Bronchial epithelial cell (primary cell): ENCODE data around the gene DNM1. TPM values are rescaled to one million over a fixed set of nuclear protein-coding genes. Genes with fewer than 3 reads are reported as not detected.

ENCODE experiments used
- DNase-seq: peaks from one replicate; pipeline ENCODE4 v3.0.0-alpha.2; 2010; ENCODE audit warnings: low read depth
- FAIRE-seq: peaks from 2 replicates; lab custom pipeline; 2011; peaks lifted over from hg19 to GRCh38; lab: Jason Lieb, UNC
- H3K27me3 ChIP-seq: 2 replicates; pipeline ENCODE4 v1.5.1; 2011; ENCODE audit warnings: low read length; ENCODE audit not compliant: control insufficient read depth, insufficient read depth
- H3K36me3 ChIP-seq: 2 replicates; pipeline ENCODE4 v1.5.1; 2011; ENCODE audit warnings: low read length; ENCODE audit not compliant: control insufficient read depth, insufficient read depth
- H3K4me3 ChIP-seq: 2 replicates; pipeline ENCODE4 v1.5.1; 2011; ENCODE audit warnings: mild to moderate bottlenecking, low read depth, low read length, control low read depth
- CTCF ChIP-seq: IDR thresholded peaks from 2 replicates; pipeline ENCODE4 v1.5.1; 2011; ENCODE audit warnings: mild to moderate bottlenecking, moderate library complexity, low read length, control low read depth, inconsistent platforms; ENCODE audit not compliant: insufficient read depth, severe bottlenecking
- total RNA-seq: library from RNA; depleted of rRNA; stranded (reverse); fragments of >200 nt; gene quantifications from 2 replicates; pipeline ENCODE4 v1.2.1, GENCODE V29; 2014

The DNM1 gene
- total RNA-seq, 1 donor from 2014 or later: 0.53 TPM

- peaks cover 24% of the 10 kb centered on the region for H3K36me3 ChIP-seq
- H3K4me3 ChIP-seq: no peak overlapping the region
- FAIRE-seq (no peak), DNase-seq (no peak)
- H3K27me3 ChIP-seq: no peaks in the 10 kb centered on the region
- no peak for TF ChIP-seq CTCF
Measured at GRCh38 chr9:128257907-128258306, 54.7 kb downstream of the DNM1 start.

- DNase-seq (no peak), FAIRE-seq (no peak)
- peaks cover 24% of the 10 kb centered on the region for H3K36me3 ChIP-seq
- no peak overlapping the region for H3K4me3 ChIP-seq
- H3K27me3 ChIP-seq: no peaks in the 10 kb centered on the region
- TF ChIP-seq CTCF: no peak
Measured at GRCh38 chr9:128258326-128258725, 55.1 kb downstream of the DNM1 start.

- no peak overlapping the region for H3K4me3 ChIP-seq
- TF ChIP-seq CTCF: no peak
- H3K27me3 ChIP-seq: no peaks in the 10 kb centered on the region
- peaks cover 24% of the 10 kb centered on the region for H3K36me3 ChIP-seq
- DNase-seq: no peak
- FAIRE-seq: no peak
Measured at GRCh38 chr9:128259156-128259555, 56.0 kb downstream of the DNM1 start.

DNA sequence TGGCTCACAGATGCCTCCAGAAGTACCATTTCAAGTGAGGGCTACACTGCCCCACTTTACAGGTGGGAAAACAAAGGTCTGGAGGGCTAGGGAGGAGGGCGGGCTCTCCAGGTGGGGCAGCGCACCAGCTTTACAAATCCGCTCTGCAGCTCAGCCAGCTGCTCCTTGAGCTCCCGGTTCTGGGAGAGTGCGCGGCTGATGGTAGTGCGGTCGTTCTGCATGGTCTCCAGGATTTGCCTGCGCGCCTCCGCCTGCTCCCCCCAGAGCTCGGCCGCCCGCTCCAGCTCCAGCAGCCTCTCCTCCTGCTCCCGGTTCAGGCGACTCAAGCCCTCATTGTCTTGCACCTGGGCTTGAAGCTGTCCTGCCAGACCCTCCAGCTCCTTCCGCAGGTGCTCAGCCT is 57.2 kb downstream of the DNM1 start:
- DNase-seq (no peak), FAIRE-seq (no peak)
- peaks cover 26% of the 10 kb centered on the region for H3K36me3 ChIP-seq
- no peaks in the 10 kb centered on the region for H3K27me3 ChIP-seq
- no peak for TF ChIP-seq CTCF
- H3K4me3 ChIP-seq: no peak overlapping the region

DNA sequence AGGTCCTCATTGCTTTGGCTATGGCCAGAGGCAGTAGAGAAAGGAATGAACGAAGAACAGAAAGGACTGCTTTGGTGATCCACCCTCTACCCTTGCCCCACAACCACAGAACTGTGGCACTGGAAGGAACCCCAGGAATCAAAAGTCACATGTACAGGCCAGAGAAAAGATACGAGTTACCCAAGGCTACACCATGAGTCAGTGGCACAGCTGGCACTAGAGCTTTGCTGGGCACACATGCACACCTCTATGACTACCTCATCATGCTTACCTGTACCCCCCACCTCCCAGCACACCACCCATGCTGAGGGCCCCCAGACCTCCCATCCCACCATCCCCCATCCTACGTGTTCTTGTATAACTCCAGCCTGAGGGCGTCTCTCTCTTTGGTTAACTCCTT is 59.5 kb downstream of the DNM1 start:
- no peak for FAIRE-seq
- Histone ChIP-seq H3K36me3 (peaks cover 21% of the 10 kb centered on the region), H3K27me3 (no peaks in the 10 kb centered on the region), H3K4me3 (no peak overlapping the region)
- TF ChIP-seq CTCF: no peak
- DNase-seq: no peak

DNA sequence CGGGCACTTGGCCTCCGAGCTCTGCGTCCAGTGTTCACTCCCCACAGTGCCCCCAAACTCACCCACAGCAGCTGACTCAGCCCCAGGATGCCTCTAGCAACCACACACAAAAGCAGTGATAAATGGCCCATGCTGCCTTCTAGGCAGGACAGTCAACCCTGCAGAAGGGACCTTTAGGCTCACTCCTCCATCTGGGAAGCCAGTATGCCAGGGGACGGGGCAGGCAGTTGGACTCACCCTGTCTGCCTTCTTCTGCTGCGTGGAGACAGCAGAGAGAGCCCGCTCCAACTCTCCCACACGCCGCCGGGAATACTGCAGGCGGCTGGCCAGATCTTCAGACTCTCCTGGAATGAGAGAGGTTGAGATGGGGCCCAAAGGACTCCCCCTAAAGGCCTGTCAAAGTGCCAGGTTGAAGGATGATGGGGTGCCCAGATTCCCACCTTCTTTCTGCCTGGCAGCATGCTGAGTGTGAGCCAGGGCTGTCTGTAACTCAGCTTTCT is 62.2 kb downstream of the DNM1 start:
- TF ChIP-seq CTCF: no peak
- Histone ChIP-seq H3K36me3 (peaks cover 15% of the 10 kb centered on the region), H3K4me3 (no peak overlapping the region), H3K27me3 (no peaks in the 10 kb centered on the region)
- no peak for FAIRE-seq
- no peak for DNase-seq
